H1 (cell line): ENCODE data around the gene GALNT7. TPM values are rescaled to one million over a fixed set of nuclear protein-coding genes. Genes with fewer than 3 reads are reported as not detected.

Experiments
- CTCF ChIA-PET: fragments of 300-600 bp; sonication (Branson Sonifier 250); formaldehyde crosslinking; loops from one replicate; lab custom pipeline; 2021; ENCODE audit not compliant: partially characterized antibody; lab: Charles Lee
- POLR2A ChIA-PET: fragments of 300-600 bp; sonication (Branson Sonifier 250); formaldehyde crosslinking; loops from one replicate; lab custom pipeline; 2021; ENCODE audit warnings: inconsistent platforms; ENCODE audit not compliant: partially characterized antibody; lab: Charles Lee
- DNase-seq, 2 experiments: peaks; one replicate each; pipeline versions ENCODE4 v3.0.0 to v3.0.0-alpha.2; 2010 to 2022; ENCODE audit warnings: low spot score in 2 of 2, low read depth in 1 of 2, mixed read lengths in 1 of 2
- FAIRE-seq: peaks from 2 replicates; lab custom pipeline; 2011; peaks lifted over from hg19 to GRCh38; lab: Jason Lieb, UNC
- H2AFZ ChIP-seq: 2 replicates; pipeline ENCODE4 v1.8.1; 2012; ENCODE audit warnings: low read length, inconsistent platforms
- H2AK5ac ChIP-seq: 2 replicates; pipeline ENCODE4 v1.6.1; 2013; ENCODE audit warnings: low read depth, low read length
- H2BK120ac ChIP-seq: replicated peaks from 2 replicates; pipeline ENCODE3; 2013; ENCODE audit warnings: low read depth, low read length, inconsistent platforms
- H2BK12ac ChIP-seq: 2 replicates; pipeline ENCODE4 v1.6.1; 2013; ENCODE audit warnings: low read depth, low read length
- H2BK15ac ChIP-seq: 2 replicates; pipeline ENCODE4 v1.6.1; 2013; ENCODE audit warnings: low read length
- H2BK20ac ChIP-seq: 2 replicates; pipeline ENCODE4 v1.6.1; 2013; ENCODE audit warnings: low read length
- H2BK5ac ChIP-seq: 2 replicates; pipeline ENCODE4 v1.6.1; 2013; ENCODE audit warnings: low read depth, low read length
- H3K14ac ChIP-seq: 2 replicates; pipeline ENCODE4 v1.6.1; 2013; ENCODE audit warnings: inconsistent platforms; ENCODE audit not compliant: insufficient read length
- H3K18ac ChIP-seq: 2 replicates; pipeline ENCODE4 v1.6.1; 2013; ENCODE audit warnings: low read length; ENCODE audit errors: extremely low read depth
- H3K23ac ChIP-seq: 2 replicates; pipeline ENCODE4 v1.6.1; 2013; ENCODE audit warnings: inconsistent platforms; ENCODE audit not compliant: insufficient read length
- H3K23me2 ChIP-seq: 2 replicates; pipeline ENCODE4 v1.6.1; 2013; ENCODE audit warnings: low read depth, low read length
- H3K27ac ChIP-seq: 2 replicates; pipeline ENCODE4 v1.6.1; 2011; ENCODE audit warnings: low read depth, low read length, inconsistent platforms
- H3K27me3 ChIP-seq, 4 experiments: replicated peaks in 1 of 4; 1 replicate in 1 of 4; 2 replicates in 3 of 4; pipeline versions ENCODE4 v1.6.1 to v1.8.1; 2011 to 2013; ENCODE audit warnings: low read length in 3 of 4, mild to moderate bottlenecking in 3 of 4, inconsistent platforms in 2 of 4, mixed read lengths in 2 of 4, moderate library complexity in 1 of 4; ENCODE audit not compliant: control insufficient read depth in 3 of 4, insufficient read depth in 3 of 4; ENCODE audit errors: extremely low read depth in 1 of 4
- H3K36me3 ChIP-seq, 4 experiments: 2 replicates each; pipeline versions ENCODE4 v1.6.1 to v1.8.1; 2011 to 2013; ENCODE audit warnings: mild to moderate bottlenecking in 4 of 4, low read length in 3 of 4, moderate library complexity in 2 of 4, control low read depth in 1 of 4, inconsistent platforms in 1 of 4; ENCODE audit not compliant: insufficient read depth in 4 of 4, control insufficient read depth in 2 of 4
- H3K4ac ChIP-seq: replicated peaks from 2 replicates; pipeline ENCODE3; 2013; ENCODE audit warnings: low read length, low read depth, mixed read lengths, inconsistent platforms; ENCODE audit not compliant: insufficient read length
- H3K4me1 ChIP-seq, 4 experiments: replicated peaks in 1 of 4; 1 replicate in 1 of 4; 2 replicates in 3 of 4; pipeline versions ENCODE4 v1.6.1 to v1.8.1; 2011 to 2013; ENCODE audit warnings: low read length in 3 of 4, inconsistent platforms in 2 of 4, mixed read lengths in 1 of 4; ENCODE audit not compliant: insufficient read depth in 4 of 4, control insufficient read depth in 3 of 4
- H3K4me2 ChIP-seq, 2 experiments: 2 replicates each; pipeline versions ENCODE4 v1.6.1 to v1.8.1; 2011 to 2013; ENCODE audit warnings: low read depth in 2 of 2, low read length in 2 of 2, control low read depth in 1 of 2, inconsistent platforms in 1 of 2, mild to moderate bottlenecking in 1 of 2; ENCODE audit not compliant: insufficient read depth in 1 of 2
- H3K4me3 ChIP-seq, 4 experiments: fragments of 200-600, 300-600 bp in 1 of 4; sonication (generic), shearing (Covaris generic), sonication (Bioruptor Twin) in 1 of 4; 2 replicates each; pipeline versions ENCODE4 v1.5.1 to v1.8.1; 2011 to 2016; ENCODE audit warnings: low read length in 4 of 4, low read depth in 3 of 4, control low read depth in 2 of 4, inconsistent platforms in 2 of 4, mild to moderate bottlenecking in 2 of 4, mixed read lengths in 1 of 4, moderate library complexity in 1 of 4; ENCODE audit not compliant: insufficient read depth in 2 of 4; ENCODE audit errors: extremely low read depth in 1 of 4
- H3K56ac ChIP-seq: replicated peaks from 2 replicates; pipeline ENCODE3; 2013; ENCODE audit warnings: low read depth, mild to moderate bottlenecking, mixed read lengths, low read length, inconsistent platforms; ENCODE audit not compliant: insufficient read length
- H3K79me1 ChIP-seq: 2 replicates; pipeline ENCODE4 v1.6.1; 2013; ENCODE audit warnings: low read depth, low read length, control low read depth
- H3K79me2 ChIP-seq, 2 experiments: 2 replicates each; pipeline versions ENCODE4 v1.6.1 to v1.8.1; 2012 to 2013; ENCODE audit warnings: low read length in 2 of 2, mild to moderate bottlenecking in 2 of 2, inconsistent platforms in 1 of 2; ENCODE audit not compliant: insufficient read depth in 2 of 2, control insufficient read depth in 1 of 2
- H3K9ac ChIP-seq, 4 experiments: replicated peaks in 1 of 4; 1 replicate in 1 of 4; 2 replicates in 3 of 4; pipeline versions ENCODE4 v1.6.1 to v1.8.1; 2011 to 2013; ENCODE audit warnings: low read depth in 3 of 4, low read length in 3 of 4, control low read depth in 2 of 4, mild to moderate bottlenecking in 2 of 4, moderate library complexity in 2 of 4, inconsistent platforms in 1 of 4; ENCODE audit errors: extremely low read depth in 1 of 4
- H3K9me3 ChIP-seq, 2 experiments: 2 replicates each; pipeline versions ENCODE4 v1.6.1 to v1.8.1; 2012 to 2013; ENCODE audit warnings: mild to moderate bottlenecking in 2 of 2, moderate library complexity in 2 of 2, control low read depth in 1 of 2, inconsistent platforms in 1 of 2, low read depth in 1 of 2, low read length in 1 of 2, mixed read lengths in 1 of 2; ENCODE audit not compliant: insufficient read depth in 2 of 2
- H4K20me1 ChIP-seq, 2 experiments: replicated peaks in 1 of 2; 2 replicates each; pipeline versions ENCODE3 to v1.8.1; 2011 to 2013; ENCODE audit warnings: inconsistent platforms in 2 of 2, low read length in 2 of 2, mild to moderate bottlenecking in 1 of 2; ENCODE audit not compliant: insufficient read depth in 2 of 2, control insufficient read depth in 1 of 2
- H4K5ac ChIP-seq: 2 replicates; pipeline ENCODE4 v1.6.1; 2013; ENCODE audit warnings: low read length, low read depth, mixed read lengths, inconsistent platforms; ENCODE audit not compliant: insufficient read length
- H4K8ac ChIP-seq: 2 replicates; pipeline ENCODE4 v1.8.0; 2013; ENCODE audit warnings: mild to moderate bottlenecking, moderate library complexity, low read length, inconsistent platforms; ENCODE audit not compliant: insufficient read depth; ENCODE audit errors: extremely low read depth
- H4K91ac ChIP-seq: replicated peaks from 2 replicates; pipeline ENCODE3; 2013; ENCODE audit warnings: low read length, mixed read lengths, inconsistent platforms; ENCODE audit not compliant: insufficient read length
- ASH2L ChIP-seq: fragments of 200-600, 300-600 bp; sonication (generic); IDR thresholded peaks from one replicate; pipeline ENCODE4 v1.7.1; 2017; ENCODE audit warnings: low read length
- ATF3 ChIP-seq: IDR thresholded peaks from 2 replicates; pipeline ENCODE4 v1.6.1; 2011; ENCODE audit warnings: low read depth, mild to moderate bottlenecking, low read length; ENCODE audit not compliant: insufficient read depth
- BACH1 ChIP-seq: IDR thresholded peaks from 2 replicates; pipeline ENCODE4 v1.6.1; 2012; ENCODE audit warnings: low read length, improper control_type of control experiment
- HDAC2 ChIP-seq, 2 experiments: fragments of 300-600 bp in 1 of 2; sonication (generic) in 1 of 2; IDR thresholded peaks; 2 replicates each; pipeline ENCODE4 v1.6.1; 2011 to 2012; ENCODE audit warnings: low read depth in 2 of 2, low read length in 2 of 2, mild to moderate bottlenecking in 2 of 2, moderate library complexity in 2 of 2, borderline replicate concordance in 1 of 2, inconsistent platforms in 1 of 2
- JUND ChIP-seq: IDR thresholded peaks from 2 replicates; pipeline ENCODE4 v1.6.1; 2011; ENCODE audit warnings: mild to moderate bottlenecking, improper control_type of control experiment, low read length
- MAX ChIP-seq: IDR thresholded peaks from 2 replicates; pipeline ENCODE4 v1.6.1; 2012; ENCODE audit warnings: inconsistent platforms
- POLR2A ChIP-seq, 2 experiments: IDR thresholded peaks; 1 replicate in 1 of 2; 2 replicates in 1 of 2; pipeline ENCODE4 v1.6.1; 2011; ENCODE audit warnings: low read depth in 2 of 2, low read length in 2 of 2, mild to moderate bottlenecking in 2 of 2; ENCODE audit errors: control extremely low read depth in 1 of 2
- RNF2 ChIP-seq: fragments of 200-900, 300-1000 bp; sonication (generic); IDR thresholded peaks from 2 replicates; pipeline ENCODE4 v1.7.1; 2016; ENCODE audit warnings: borderline replicate concordance, low read depth, mild to moderate bottlenecking, antibody characterized with exemption, low read length; ENCODE audit not compliant: poor library complexity, severe bottlenecking; ENCODE audit errors: missing control alignments
- SIN3A ChIP-seq, 2 experiments: IDR thresholded peaks in 1 of 2; conservative IDR thresholded peaks in 1 of 2; 2 replicates each; pipeline ENCODE4 v1.6.1; 2011 to 2012; ENCODE audit warnings: low read length in 2 of 2, improper control_type of control experiment in 1 of 2, low read depth in 1 of 2, mild to moderate bottlenecking in 1 of 2
- SUZ12 ChIP-seq: fragments of 200-600 bp; sonication (generic); IDR thresholded peaks from 2 replicates; pipeline ENCODE4 v1.6.1; 2012; ENCODE audit warnings: mild to moderate bottlenecking, inconsistent platforms, low read length, moderate library complexity, mixed read lengths
- TAF7 ChIP-seq: optimal IDR thresholded peaks from 2 replicates; pipeline ENCODE3; 2011; ENCODE audit warnings: low read depth, mild to moderate bottlenecking, inconsistent platforms, low read length, moderate library complexity, borderline replicate concordance
- TCF12 ChIP-seq: IDR thresholded peaks from 2 replicates; pipeline ENCODE4 v1.6.1; 2011; ENCODE audit warnings: low read depth, mild to moderate bottlenecking, low read length
- ZNF274 ChIP-seq: IDR thresholded peaks from 2 replicates; pipeline ENCODE4 v1.7.0; 2012; ENCODE audit warnings: low read length, borderline replicate concordance; ENCODE audit errors: extremely low read depth
- WGBS, 2 experiments: shearing (Covaris generic) in 1 of 2; methylation state at CpG; one replicate each; pipeline versions ENCODE4 v1.1.6 to v1.1.7; 2013 to 2015; ENCODE audit warnings: low lambda C conversion rate in 2 of 2, mixed read lengths in 2 of 2, inconsistent platforms in 1 of 2, low coverage in 1 of 2, missing lambda C conversion rate in 1 of 2; ENCODE audit not compliant: insufficient replicate concordance in 2 of 2, insufficient coverage in 1 of 2, insufficient read length in 1 of 2; ENCODE audit errors: extremely low coverage in 1 of 2, missing lambda C conversion rate in 1 of 2; 5-methylcytosine and 5-hydroxymethylcytosine counted together
- polyA plus RNA-seq, 7 experiments: library from polyadenylated mRNA; depleted of rRNA in 3 of 7; stranded (reverse) in 5 of 7; unstranded in 2 of 7; fragments of >200 nt in 5 of 7; fragments of 200-250 nt in 2 of 7; gene quantifications; 1 replicate in 5 of 7; 2 replicates in 1 of 7; 4 replicates in 1 of 7; pipeline versions ENCODE4 v1.2.1 to v1.2.3, GENCODE V29; 2011 to 2013; ENCODE audit warnings: missing spikeins in 2 of 7, mixed read lengths in 2 of 7
- total RNA-seq: library from RNA; stranded (reverse); fragmentation: NEBNext Ultra II Directional; extraction: Animal tissue kit (Norgen Biotek cat#: 25700); gene quantifications from 2 replicates; pipeline ENCODE4 v1.2.1, GENCODE V29; 2021

GALNT7 gene
- total and polyA plus RNA-seq, 2 of the 8 experiments (the other 6 are each of a cell fraction or from before 2014, with no cell fraction given): 22.4 to 85.5 TPM

GRCh38 chr4:173258866-173259265 lies 90.3 kb downstream of the GALNT7 start:
- peaks cover 0 to 6% (median 4%) of the 10 kb centered on the region in 4 experiments; a peak in 2 of 7 replicates for H3K4me1 ChIP-seq
- no peak overlapping the region for H2BK12ac ChIP-seq
- no peak overlapping the region for H3K4ac ChIP-seq
- no peak overlapping the region for H2BK5ac ChIP-seq
- no peak overlapping the region for H3K27ac ChIP-seq
- H3K23ac ChIP-seq: no peak overlapping the region
- no peak overlapping the region for H3K18ac ChIP-seq
- WGBS, 2 experiments: 90% methylated on average over 2 of the region's 2 CpGs; no CpG with 5 or more reads in 1 of the 2 experiments
- no peak overlapping the region for H3K4me2 ChIP-seq
- no peaks in the 10 kb centered on the region for H3K27me3 ChIP-seq
- no peak overlapping the region for H4K8ac ChIP-seq
- FAIRE-seq (no peak), DNase-seq (no peak)
- H3K36me3 ChIP-seq: no peaks in the 10 kb centered on the region
- H3K9me3 ChIP-seq: no peaks in the 10 kb centered on the region
- no peak overlapping the region for H3K56ac ChIP-seq
- H2BK15ac ChIP-seq: no peak overlapping the region
- no peaks in the 10 kb centered on the region for H3K23me2 ChIP-seq
- H2AFZ ChIP-seq: no peak overlapping the region
- ChIA-PET CTCF (interaction anchor here (0.6 to 4.1 kb wide), 24 partner anchors 7 to 698 kb away, joined by 3 to 108 read pairs (median 8); no protein-coding TSS in a partner anchor), POLR2A (no interaction called here)
- H2BK120ac ChIP-seq: no peak overlapping the region
- H3K9ac ChIP-seq: no peak overlapping the region
- H4K5ac ChIP-seq: no peak overlapping the region
- H4K20me1 ChIP-seq: peaks cover 2 to 5% of the 10 kb centered on the region in 2 experiments
- no peaks in the 10 kb centered on the region; the same call in 1 of the 2 replicates for H3K79me1 ChIP-seq
- H3K14ac ChIP-seq: no peak overlapping the region
- no peak overlapping the region for H4K91ac ChIP-seq
- no peak overlapping the region for H3K4me3 ChIP-seq
- H2AK5ac ChIP-seq: no peak overlapping the region
- no peak overlapping the region for H2BK20ac ChIP-seq
- H3K79me2 ChIP-seq: peaks cover 0 to 87% of the 10 kb centered on the region in 2 experiments; a peak in 3 of 4 replicates
- TF ChIP-seq TCF12 (no peak), HDAC2 (IDR thresholded peaks at IDR 0.05; ENCODE audit: borderline replicate concordance in 1 of 2, low read depth in 2 of 2, low read length in 2 of 2) (no peak), SUZ12 (no peak), JUND (no peak), ASH2L (no peak), RNF2 (no peak), ZNF274 (no peak), MAX (no peak), BACH1 (no peak), SIN3A (conservative IDR thresholded peaks at IDR 0.05 in 1 of 2, IDR thresholded peaks at IDR 0.05 in 1 of 2; ENCODE audit: low read depth in 1 of 2, low read length in 2 of 2) (no peak), POLR2A (IDR thresholded peaks at IDR 0.05; ENCODE audit: control extremely low read depth in 1 of 2, low read depth in 2 of 2, low read length in 2 of 2) (no peak), TAF7 (no peak), ATF3 (no peak)
